Gastroesophageal sphincter (tissue), 4 donors: ENCODE results near the gene UBR1. TPM values are rescaled to one million over a fixed set of nuclear protein-coding genes. Genes with fewer than 3 reads are reported as not detected.

Experiments used
- ATAC-seq: fragments of 150-250 bp; one replicate; pipeline ENCODE4 v1.9.1; 2016; ENCODE audit warnings: mild to moderate bottlenecking, moderate library complexity
- H3K27ac ChIP-seq, 4 donors: fragments of 200-600 bp; sonication (generic) in 3 of 4; 1 replicate in 3 of 4; 2 replicates in 1 of 4; pipeline ENCODE4 v1.5.1; 2016 to 2019
- H3K27me3 ChIP-seq: fragments of 200-600 bp; sonication (generic); one replicate; pipeline ENCODE4 v1.5.1; 2019
- H3K36me3 ChIP-seq, 2 donors: fragments of 200-600 bp; sonication (generic); one replicate each; pipeline ENCODE4 v1.5.1; 2019; ENCODE audit warnings: control low read depth in 1 of 2
- H3K4me1 ChIP-seq, 3 donors: fragments of 200-600 bp; sonication (generic); 1 replicate in 2 of 3; 2 replicates in 1 of 3; pipeline ENCODE4 v1.5.1; 2016 to 2019; ENCODE audit warnings: control low read depth in 2 of 3
- H3K4me3 ChIP-seq, 2 donors: fragments of 200-600 bp; sonication (generic); one replicate each; pipeline ENCODE4 v1.5.1; 2019; ENCODE audit warnings: mild to moderate bottlenecking in 1 of 2, moderate library complexity in 1 of 2
- H3K9me3 ChIP-seq, 3 donors: fragments of 200-600 bp; sonication (generic); one replicate each; pipeline ENCODE4 v1.5.1; 2017 to 2019; ENCODE audit warnings: control low read depth in 2 of 3
- CTCF ChIP-seq, 4 experiments: fragments of 200-600 bp in 2 of 4; fragments of 450-650 bp in 2 of 4; sonication (generic) in 1 of 4; IDR thresholded peaks; one replicate each; pipeline ENCODE4 v1.5.1; 2017 to 2019; ENCODE audit warnings: antibody characterized with exemption in 4 of 4, mild to moderate bottlenecking in 2 of 4, moderate library complexity in 2 of 4
- EP300 ChIP-seq: sonication (generic); formaldehyde crosslinking; IDR thresholded peaks from one replicate; pipeline ENCODE4 v1.6.1; 2017; ENCODE audit warnings: antibody characterized with exemption, mild to moderate bottlenecking
- POLR2A ChIP-seq, 2 donors: fragments of 450-650 bp; IDR thresholded peaks; one replicate each; pipeline ENCODE4 v1.6.1; 2017; ENCODE audit warnings: antibody characterized with exemption in 2 of 2, mild to moderate bottlenecking in 2 of 2, moderate library complexity in 1 of 2
- POLR2AphosphoS5 ChIP-seq: sonication (generic); formaldehyde crosslinking; IDR thresholded peaks from one replicate; pipeline ENCODE4 v1.6.1; 2017; ENCODE audit warnings: antibody characterized with exemption
- WGBS, 2 donors: methylation state at CpG; one replicate each; pipeline ENCODE4 v1.1.5; 2018; ENCODE audit warnings: low coverage in 1 of 2; 5-methylcytosine and 5-hydroxymethylcytosine counted together
- total RNA-seq, 4 donors: library from RNA; depleted of rRNA; stranded (reverse); fragments of >200 nt; gene quantifications; one replicate each; pipeline ENCODE4 v1.1.0, GENCODE V29; 2016

The UBR1 gene
- total RNA-seq, 4 donors from 2014 or later, result 24.0 to 46.1 (median 31.5) TPM

DNA sequence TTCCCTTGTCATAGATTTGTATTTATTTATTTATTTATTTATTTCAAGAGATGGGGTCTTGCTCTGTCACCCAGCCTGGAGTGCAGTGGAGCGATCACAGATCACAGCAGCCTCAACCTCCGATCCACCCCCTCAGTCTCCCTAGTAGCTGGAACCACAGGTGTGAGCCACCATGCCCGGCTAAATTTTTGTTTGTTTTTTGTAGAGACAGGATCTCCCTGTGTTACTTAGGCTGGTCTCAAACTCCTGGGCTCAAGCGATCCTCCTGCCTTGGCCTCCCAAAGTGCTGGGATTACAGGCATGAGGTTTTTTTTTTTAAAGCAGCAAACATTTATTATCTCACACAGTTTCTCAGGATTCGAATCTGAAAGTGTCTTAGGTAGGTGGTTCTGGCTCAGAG, 187.8 kb downstream of the UBR1 start:
- Histone ChIP-seq H3K27me3 (no peaks in the 10 kb centered on the region), H3K9me3 (no peaks in the 10 kb centered on the region), H3K27ac (no peak overlapping the region), H3K4me1 (peaks cover 0 to 40% (median 0%) of the 10 kb centered on the region in 3 donors), H3K4me3 (no peak overlapping the region), H3K36me3 (no peaks in the 10 kb centered on the region)
- ATAC-seq, result no peak
- 95 to 96% methylated on average over 5 of the region's 5 CpGs for WGBS, 2 donors
- TF ChIP-seq POLR2A (IDR thresholded peaks at IDR 0.05), result no peak
- no peak for TF ChIP-seq EP300
- no peak for TF ChIP-seq CTCF (IDR thresholded peaks at IDR 0.05)
- TF ChIP-seq POLR2AphosphoS5, result no peak

DNA sequence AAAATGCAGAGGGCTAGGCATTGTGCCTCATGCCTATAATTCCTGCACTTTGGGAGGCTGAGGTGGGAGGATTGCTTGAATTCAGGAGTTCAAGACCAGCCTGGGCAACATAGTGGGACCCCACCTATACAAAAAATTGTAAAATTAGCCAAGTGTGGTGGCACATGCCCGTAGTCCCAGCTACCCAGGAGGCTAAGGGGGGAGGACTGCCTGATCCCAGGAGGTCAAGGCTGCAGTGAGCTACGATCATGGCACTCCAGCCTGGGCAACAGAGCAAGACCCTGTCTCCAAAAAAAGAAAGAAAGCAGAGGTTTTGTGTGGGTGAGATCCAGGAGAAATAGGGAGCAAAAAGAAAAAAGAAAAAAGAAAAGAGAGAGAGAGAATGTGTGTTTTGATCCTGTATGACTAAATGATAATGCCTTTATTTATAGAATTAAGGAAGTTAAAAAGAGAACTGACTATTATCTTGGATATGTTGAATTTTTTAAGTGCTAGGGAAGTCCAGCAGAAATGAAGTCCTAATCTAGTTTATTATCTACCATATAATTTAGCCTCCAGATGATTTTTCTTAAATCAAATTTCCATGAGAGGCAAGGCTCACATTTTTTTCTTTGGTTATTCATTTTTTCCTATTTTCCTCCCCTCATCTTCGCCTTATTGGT, 190.1 kb downstream of the UBR1 start:
- TF ChIP-seq POLR2AphosphoS5, result no peak
- no peak for TF ChIP-seq EP300
- TF ChIP-seq POLR2A (IDR thresholded peaks at IDR 0.05), result no peak
- TF ChIP-seq CTCF (IDR thresholded peaks at IDR 0.05), result no peak

GRCh38 chr15:42914728-42915497, 190.9 kb downstream of the UBR1 start:
- Histone ChIP-seq H3K36me3 (no peaks in the 10 kb centered on the region), H3K4me3 (no peak overlapping the region), H3K9me3 (no peaks in the 10 kb centered on the region), H3K27me3 (no peaks in the 10 kb centered on the region), H3K4me1 (peaks cover 0 to 31% (median 0%) of the 10 kb centered on the region in 3 donors), H3K27ac (no peak overlapping the region)
- ATAC-seq, result no peak
- 58 to 84% methylated on average over 4 to 5 of the region's 5 CpGs for WGBS, 2 donors
- no peak for TF ChIP-seq EP300
- TF ChIP-seq CTCF (IDR thresholded peaks at IDR 0.05), result no peak
- TF ChIP-seq POLR2A (IDR thresholded peaks at IDR 0.05), result no peak
- no peak for TF ChIP-seq POLR2AphosphoS5

More for the DNA sequence above, 190.1 kb downstream of the UBR1 start:
- Histone ChIP-seq H3K27ac (no peak overlapping the region), H3K4me3 (no peak overlapping the region), H3K4me1 (peaks cover 0 to 31% (median 0%) of the 10 kb centered on the region in 3 donors), H3K9me3 (no peaks in the 10 kb centered on the region), H3K27me3 (no peaks in the 10 kb centered on the region), H3K36me3 (no peaks in the 10 kb centered on the region)
- 98% methylated on average over 3 of the region's 3 CpGs; no CpG with 5 or more reads in 1 of the 2 donors for WGBS, 2 donors
- ATAC-seq, result no peak

- Histone ChIP-seq H3K27me3 (no peaks in the 10 kb centered on the region), H3K4me1 (no peaks in the 10 kb centered on the region), H3K9me3 (no peaks in the 10 kb centered on the region), H3K36me3 (no peaks in the 10 kb centered on the region), H3K4me3 (no peak overlapping the region), H3K27ac (no peak overlapping the region)
- WGBS, 2 donors, result 87 to 90% methylated on average over 3 to 5 of the region's 5 CpGs
- no peak for TF ChIP-seq POLR2AphosphoS5
- no peak for TF ChIP-seq POLR2A (IDR thresholded peaks at IDR 0.05)
- no peak for TF ChIP-seq EP300
- TF ChIP-seq CTCF (IDR thresholded peaks at IDR 0.05), result no peak
- ATAC-seq, result no peak
These were observed 194.7 kb downstream of the UBR1 start for GRCh38 chr15:42911058-42911592.
